ENCODE measurements around the gene RNF169. TPM values are rescaled to one million over a fixed set of nuclear protein-coding genes. Genes with fewer than 3 reads are reported as not detected.

RNF169 gene
- total and polyA plus RNA-seq, 9 of the 15 experiments (the other 6 are each of a cell fraction or from before 2014, with no cell fraction given), result 0.68 to 18.1 (median 10.1) TPM

DNA sequence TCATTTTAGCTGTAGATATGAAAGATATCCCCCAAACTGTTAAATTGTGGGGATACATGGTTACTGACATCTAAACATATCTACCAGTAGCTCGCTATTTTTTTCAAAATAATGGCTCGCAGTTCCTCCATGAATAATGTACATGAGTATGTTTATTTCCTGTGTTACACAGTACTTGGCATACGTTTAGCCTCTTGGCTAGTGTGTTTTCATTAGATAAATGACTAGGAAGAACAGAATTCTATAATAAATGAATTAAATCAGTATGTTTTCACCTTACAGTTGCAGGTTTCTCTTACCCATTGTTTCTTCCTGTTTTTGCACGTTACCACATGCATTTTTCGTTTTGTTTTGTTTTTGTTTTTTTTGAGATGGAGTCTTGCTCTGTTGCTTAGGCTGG is 21.8 kb downstream of the RNF169 start:
- no peak for DNase-seq (ENCODE audit: extremely low read depth in 1 of 4, low spot score in 3 of 4)
- TF ChIP-seq CGGBP1 (CRISPR knock-in tag; IDR thresholded peaks at IDR 0.05), result no peak
- TF ChIP-seq ZNF561 (CRISPR knock-in tag; conservative IDR thresholded peaks at IDR 0.05), result no peak
- no peak for TF ChIP-seq SAFB2 (IDR thresholded peaks at IDR 0.05; ENCODE audit: borderline replicate concordance, low read depth, low read length, severe bottlenecking)
- TF ChIP-seq, protein P1, sequence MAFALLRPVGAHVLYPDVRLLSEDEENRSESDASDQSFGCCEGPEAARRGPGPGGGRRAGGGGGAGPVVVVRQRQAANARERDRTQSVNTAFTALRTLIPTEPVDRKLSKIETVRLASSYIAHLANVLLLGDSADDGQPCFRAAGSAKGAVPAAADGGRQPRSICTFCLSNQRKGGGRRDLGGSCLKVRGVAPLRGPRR (CRISPR knock-in tag; IDR thresholded peaks at IDR 0.05), result no peak
- no peak for TF ChIP-seq NONO (IDR thresholded peaks at IDR 0.05; ENCODE audit: low read depth in 2 of 2, low read length in 1 of 2)
- no peak for TF ChIP-seq NFYB (IDR thresholded peaks at IDR 0.05; ENCODE audit: extremely low read depth, insufficient read length)
- TF ChIP-seq, protein P2, sequence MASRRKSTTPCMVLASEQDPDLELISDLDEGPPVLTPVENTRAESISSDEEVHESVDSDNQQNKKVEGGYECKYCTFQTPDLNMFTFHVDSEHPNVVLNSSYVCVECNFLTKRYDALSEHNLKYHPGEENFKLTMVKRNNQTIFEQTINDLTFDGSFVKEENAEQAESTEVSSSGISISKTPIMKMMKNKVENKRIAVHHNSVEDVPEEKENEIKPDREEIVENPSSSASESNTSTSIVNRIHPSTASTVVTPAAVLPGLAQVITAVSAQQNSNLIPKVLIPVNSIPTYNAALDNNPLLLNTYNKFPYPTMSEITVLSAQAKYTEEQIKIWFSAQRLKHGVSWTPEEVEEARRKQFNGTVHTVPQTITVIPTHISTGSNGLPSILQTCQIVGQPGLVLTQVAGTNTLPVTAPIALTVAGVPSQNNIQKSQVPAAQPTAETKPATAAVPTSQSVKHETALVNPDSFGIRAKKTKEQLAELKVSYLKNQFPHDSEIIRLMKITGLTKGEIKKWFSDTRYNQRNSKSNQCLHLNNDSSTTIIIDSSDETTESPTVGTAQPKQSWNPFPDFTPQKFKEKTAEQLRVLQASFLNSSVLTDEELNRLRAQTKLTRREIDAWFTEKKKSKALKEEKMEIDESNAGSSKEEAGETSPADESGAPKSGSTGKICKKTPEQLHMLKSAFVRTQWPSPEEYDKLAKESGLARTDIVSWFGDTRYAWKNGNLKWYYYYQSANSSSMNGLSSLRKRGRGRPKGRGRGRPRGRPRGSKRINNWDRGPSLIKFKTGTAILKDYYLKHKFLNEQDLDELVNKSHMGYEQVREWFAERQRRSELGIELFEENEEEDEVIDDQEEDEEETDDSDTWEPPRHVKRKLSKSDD (conservative IDR thresholded peaks at IDR 0.05; ENCODE audit: low read length), result no peak
- no peak for TF ChIP-seq ARID2 (IDR thresholded peaks at IDR 0.05)
- TF ChIP-seq TBL1XR1 (IDR thresholded peaks at IDR 0.05; ENCODE audit: low read length in 2 of 2), result no peak
- no peak for TF ChIP-seq ZEB2 (IDR thresholded peaks at IDR 0.05)
- TF ChIP-seq ZNF445 (CRISPR knock-in tag; IDR thresholded peaks at IDR 0.05; ENCODE audit: low read depth), result no peak
- TF ChIP-seq TEAD4 (IDR thresholded peaks at IDR 0.05; ENCODE audit: low read length), result no peak
- TF ChIP-seq TEAD4 (CRISPR knock-in tag; IDR thresholded peaks at IDR 0.05; ENCODE audit: borderline replicate concordance), result no peak
- TF ChIP-seq RAD21 (CRISPR knock-in tag; conservative IDR thresholded peaks at IDR 0.05 in 1 of 2, IDR thresholded peaks at IDR 0.05 in 1 of 2), result no peak
- TF ChIP-seq RBFOX2 (IDR thresholded peaks at IDR 0.05; ENCODE audit: low read depth, low read length), result no peak
- no peak for TF ChIP-seq NR3C1 (CRISPR knock-in tag; IDR thresholded peaks at IDR 0.05)
- no peak for TF ChIP-seq RFX1 (IDR thresholded peaks at IDR 0.05)
- POLR2A ChIA-PET, result interaction anchor here (0.7 kb wide), 1 partner anchor 22 kb away, joined by 3 read pairs; no protein-coding TSS in a partner anchor
- CTCF ChIA-PET (ENCODE audit: low intra/inter-chr PET ratio), result no interaction called here
- FAIRE-seq, result no peak
- Histone ChIP-seq H3K27me3 (ENCODE audit: control insufficient read depth in 2 of 2, insufficient read depth in 2 of 2, low read length in 2 of 2) (no peaks in the 10 kb centered on the region), H3K4me2 (ENCODE audit: insufficient read depth, low read length) (no peak overlapping the region), H3K9me3 (replicated peaks; ENCODE audit: control insufficient read depth, insufficient read depth, low read depth, low read length) (no peaks in the 10 kb centered on the region), H2AFZ (ENCODE audit: low read depth, low read length) (no peak overlapping the region), H3K4me1 (replicated peaks in 1 of 2; ENCODE audit: control insufficient read depth in 2 of 2, insufficient read depth in 2 of 2, low read length in 2 of 2) (no peaks in the 10 kb centered on the region), H3K27ac (ENCODE audit: extremely low read depth, low read depth, low read length) (no peak overlapping the region), H3K9ac (ENCODE audit: insufficient read depth in 1 of 2, low read depth in 2 of 2, low read length in 2 of 2) (no peak overlapping the region), H3K36me3 (ENCODE audit: control insufficient read depth, insufficient read depth, low read length) (peaks cover 2% of the 10 kb centered on the region; the same call in 1 of the 3 replicates), H4K20me1 (replicated peaks; ENCODE audit: control insufficient read depth, insufficient read depth, low read length) (no peaks in the 10 kb centered on the region), H3K4me3 (no peak overlapping the region), H3K9me1 (ENCODE audit: control insufficient read depth, insufficient read depth, low read length) (no peaks in the 10 kb centered on the region), H3K79me2 (ENCODE audit: control insufficient read depth, insufficient read depth, low read length) (peaks cover 27% of the 10 kb centered on the region)
- in situ Hi-C loops (cut with MboI) (no loop called here), intact Hi-C loops (cut with micrococcal nuclease) (no loop called here)
- no peak for ATAC-seq
- no TSS peak for BruUV-seq (replicated peaks)
- WGBS (ENCODE audit: insufficient coverage, low coverage, missing lambda C conversion rate), result 56% methylated on average over 5 of the region's 5 CpGs

Measured in K562 (cell line).